ENCODE measurements around the gene SIX3.

SIX3 gene

GRCh38 chr2:44944102-44944951, 2.8 kb downstream of the SIX3 start:
- no peak for DNase-seq

- no peak for DNase-seq
Measured at GRCh38 chr2:44944952-44945612, 3.6 kb downstream of the SIX3 start.

GRCh38 chr2:44945676-44946371, 4.3 kb downstream of the SIX3 start:
- DNase-seq, result no peak

GRCh38 chr2:44946372-44947027, 5.0 kb downstream of the SIX3 start:
- DNase-seq, result no peak

GRCh38 chr2:44947028-44947375, 5.5 kb downstream of the SIX3 start:
- no peak for DNase-seq

- no peak for DNase-seq
Measured at GRCh38 chr2:44948565-44949328, 7.2 kb downstream of the SIX3 start.

GRCh38 chr2:44949329-44950151, 8.0 kb downstream of the SIX3 start:
- DNase-seq, result no peak

- no peak for DNase-seq
Measured at GRCh38 chr2:44950646-44951045, 9.1 kb downstream of the SIX3 start.

- DNase-seq, result no peak
Measured at GRCh38 chr2:44951124-44951523, 9.6 kb downstream of the SIX3 start.

GRCh38 chr2:44951714-44952113, 10.2 kb downstream of the SIX3 start:
- no peak for DNase-seq

GRCh38 chr2:44952143-44952805, 10.8 kb downstream of the SIX3 start:
- DNase-seq, result peak; percentile 59

GRCh38 chr2:44952806-44953498, 11.4 kb downstream of the SIX3 start:
- DNase-seq, result no peak

- DNase-seq, result no peak
Measured at GRCh38 chr2:44953499-44953883, 12.0 kb downstream of the SIX3 start.

- no peak for DNase-seq
Measured at GRCh38 chr2:44954447-44954888, 13.0 kb downstream of the SIX3 start.

- DNase-seq, result no peak
Measured at GRCh38 chr2:44954889-44955592, 13.5 kb downstream of the SIX3 start.

- peak; percentile 86 for DNase-seq
Measured at GRCh38 chr2:44955593-44956392, 14.3 kb downstream of the SIX3 start.

- DNase-seq, result no peak
Measured at GRCh38 chr2:44956843-44957242, 15.3 kb downstream of the SIX3 start.

- no peak for DNase-seq
Measured at GRCh38 chr2:44957656-44958327, 16.3 kb downstream of the SIX3 start.
